ENCODE measurements around the gene DGKG.

The DGKG gene

DNA sequence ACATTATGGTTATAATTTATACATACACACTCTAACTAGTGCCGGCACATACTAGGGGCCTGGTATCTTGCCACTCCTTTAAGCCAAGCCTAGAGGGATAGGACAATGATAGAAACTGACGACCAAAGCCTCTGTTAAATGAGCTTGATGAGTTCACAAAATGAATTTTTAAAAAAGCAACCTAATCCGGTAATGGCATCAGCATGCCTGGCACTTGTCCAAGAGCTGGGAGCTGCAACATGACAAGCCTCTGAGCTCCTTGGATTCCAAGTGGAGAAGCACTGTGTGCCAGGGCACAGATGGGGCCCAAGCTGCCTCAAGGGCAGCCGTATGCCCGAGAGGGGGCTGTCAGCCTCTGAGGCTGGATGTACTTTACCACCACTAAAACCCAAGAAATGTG is 262.9 kb downstream of the DGKG start:
- no peak for DNase-seq

DNA sequence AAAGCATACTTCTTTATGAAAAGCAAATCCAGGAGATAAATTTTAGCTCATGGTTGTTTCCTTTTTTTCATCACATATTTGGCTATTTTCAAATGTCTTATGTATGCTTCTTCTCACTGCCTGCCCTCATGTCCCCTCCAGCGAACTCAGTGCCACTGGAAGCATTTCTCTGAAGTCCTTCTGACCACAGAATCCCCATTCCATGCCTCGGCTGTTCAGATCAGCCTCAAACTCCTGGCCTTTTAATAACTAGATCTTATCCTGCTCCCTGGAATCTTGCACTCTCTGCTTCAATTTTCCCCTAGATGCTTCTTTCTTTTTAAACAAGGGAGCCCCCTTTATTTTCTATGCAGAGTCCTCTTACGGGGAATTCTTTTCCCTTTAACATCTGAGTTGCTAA is 263.3 kb downstream of the DGKG start:
- DNase-seq: no peak

DNA sequence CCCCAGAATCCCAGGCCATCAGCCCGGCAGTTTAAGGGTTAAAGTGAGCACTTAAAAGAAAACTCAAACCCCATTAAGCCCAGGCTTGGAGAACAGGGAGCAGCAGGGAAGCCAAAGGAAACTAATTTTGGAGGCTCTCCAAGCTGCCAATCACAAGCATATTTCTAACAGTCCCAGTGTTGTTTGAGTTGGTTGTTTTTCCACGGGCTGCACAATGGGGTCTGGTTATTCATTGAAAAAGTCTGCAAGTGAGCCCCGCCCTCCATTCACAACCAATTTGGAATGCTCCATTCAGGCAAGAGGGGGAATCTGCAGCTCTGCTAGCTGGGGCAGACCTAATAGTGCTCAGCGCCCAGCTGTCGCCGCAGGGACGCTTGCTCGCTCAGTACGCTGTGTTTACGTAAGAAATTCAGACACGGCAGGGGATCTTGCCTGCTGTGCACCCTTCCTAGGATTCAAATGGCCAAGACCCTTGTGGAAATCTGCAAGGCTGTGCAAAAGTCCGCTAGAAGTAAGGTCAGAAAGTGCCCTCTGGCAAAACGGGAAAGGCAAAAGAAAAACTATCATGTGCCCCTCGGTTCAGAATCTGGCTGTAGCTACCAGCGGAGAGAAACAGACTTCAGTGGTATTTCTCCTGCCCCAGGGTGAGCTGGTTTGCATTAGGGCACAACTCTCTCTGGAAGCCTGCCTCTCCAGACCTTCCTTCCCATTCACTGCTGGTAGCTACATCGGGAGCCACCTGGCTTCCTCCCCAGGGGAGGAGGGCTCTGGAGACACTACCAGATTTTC is 264.2 kb downstream of the DGKG start:
- no peak for DNase-seq

DNA sequence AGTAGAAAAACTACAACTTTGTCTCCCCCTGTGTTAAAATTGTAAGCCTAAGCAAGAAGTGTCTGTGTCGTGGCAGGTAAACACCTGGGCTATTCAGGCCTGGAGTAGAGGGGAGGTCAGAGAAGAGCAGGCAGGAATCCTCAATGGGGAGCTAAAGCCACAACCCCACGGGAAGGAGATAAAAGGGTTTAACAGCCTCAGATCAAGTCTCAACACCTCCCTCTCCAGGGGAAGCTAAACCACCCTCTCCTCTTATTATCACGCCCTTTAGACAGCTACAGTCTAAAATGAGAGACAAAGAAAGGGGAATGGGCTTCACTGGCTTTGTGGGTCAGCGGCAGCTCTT is 264.7 kb downstream of the DGKG start:
- DNase-seq: no peak

All from CD4-positive, alpha-beta T cell treated with Interleukin-12 subunit alpha and Interleukin-12 subunit beta, for 1 hour (primary cell).